NB4 (cell line): ENCODE data around the gene ELFN2.

ENCODE experiments used
- CTCF ChIP-seq: IDR thresholded peaks from one replicate; pipeline ENCODE4 v1.5.1; 2012; ENCODE audit warnings: low read depth, low read length
- POLR2A ChIP-seq: IDR thresholded peaks from 2 replicates; pipeline ENCODE4 v1.6.1; 2011; ENCODE audit warnings: mild to moderate bottlenecking; ENCODE audit not compliant: insufficient read length; ENCODE audit errors: extremely low read depth

GRCh38 chr22:37368058-37368457, 59.2 kb downstream of the ELFN2 start:
- TF ChIP-seq POLR2A (no peak), CTCF (no peak)
